Stimulated activated CD4-positive, alpha-beta T cell treated with anti-CD3 and anti-CD28 coated beads, Interleukin-4, amount 100 ng/mL, for 4 hours (primary cell): Measurements from ENCODE around the gene NCOA1.
A peak's percentile ranks its signal among the peaks of the same experiment; 100 is the strongest.
"Not testable (repeated sequence)": the region's sequence is repeated elsewhere in the genome, so short reads cannot be mapped to it uniquely, and the experiment has no call there.

Source experiments
- DNase-seq, 2 experiments: peaks; one replicate each; pipeline ENCODE4 v3.0.0-alpha.2; 2020

Gene NCOA1

DNA sequence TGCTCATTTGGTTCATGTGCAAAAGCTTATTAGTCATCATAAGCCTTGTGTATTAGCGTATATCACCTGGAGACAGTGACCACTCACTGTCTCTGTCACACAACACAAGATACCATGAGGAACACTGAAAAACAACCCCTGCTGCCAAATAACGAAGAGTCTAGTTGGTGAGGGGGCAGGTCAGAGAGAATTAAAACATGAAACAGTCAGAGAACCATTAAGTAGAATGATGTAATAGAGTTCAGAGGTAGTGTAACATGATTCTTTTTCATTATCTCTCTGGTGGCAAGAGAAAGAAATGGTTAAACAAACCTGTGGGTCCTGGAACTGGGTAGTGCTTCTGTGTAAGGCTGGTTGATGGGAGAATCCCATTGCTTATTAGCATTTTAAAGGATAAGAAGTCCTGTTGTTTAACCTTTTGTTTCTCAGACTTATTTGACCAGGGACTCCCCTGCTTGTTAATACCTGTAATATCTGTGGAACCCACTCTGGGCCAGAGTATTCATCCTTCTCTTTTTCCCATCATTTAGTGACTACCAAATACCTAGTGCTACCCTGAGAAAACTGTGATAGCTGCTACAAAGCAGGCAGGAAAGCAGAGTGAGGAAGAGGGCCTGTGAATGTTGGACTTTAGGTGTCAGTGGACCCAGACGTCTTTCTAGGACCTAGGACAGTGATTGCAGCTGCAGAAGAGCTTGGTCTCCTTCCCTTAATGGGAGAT lies 264.1 kb downstream of the NCOA1 start:
- no peak for DNase-seq

DNA sequence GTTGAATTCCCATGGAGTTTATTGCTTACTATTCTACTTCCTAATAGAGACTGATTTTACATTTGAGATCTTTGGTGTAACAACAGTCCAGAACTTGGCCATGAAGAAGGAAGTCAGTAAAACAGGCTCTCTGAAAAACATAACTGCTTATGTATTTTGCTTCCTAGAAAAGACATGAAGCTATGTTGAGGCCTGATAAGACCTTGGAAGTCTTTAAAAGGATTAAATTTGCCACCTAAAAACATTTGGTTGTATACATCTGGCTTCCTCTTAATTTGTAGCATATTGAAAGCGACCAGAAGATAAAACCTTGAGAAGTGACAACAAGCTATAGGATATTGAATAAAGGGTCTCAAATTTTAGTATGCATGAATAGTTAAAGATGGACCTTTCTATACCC lies 265.7 kb downstream of the NCOA1 start:
- no peak for DNase-seq

DNA sequence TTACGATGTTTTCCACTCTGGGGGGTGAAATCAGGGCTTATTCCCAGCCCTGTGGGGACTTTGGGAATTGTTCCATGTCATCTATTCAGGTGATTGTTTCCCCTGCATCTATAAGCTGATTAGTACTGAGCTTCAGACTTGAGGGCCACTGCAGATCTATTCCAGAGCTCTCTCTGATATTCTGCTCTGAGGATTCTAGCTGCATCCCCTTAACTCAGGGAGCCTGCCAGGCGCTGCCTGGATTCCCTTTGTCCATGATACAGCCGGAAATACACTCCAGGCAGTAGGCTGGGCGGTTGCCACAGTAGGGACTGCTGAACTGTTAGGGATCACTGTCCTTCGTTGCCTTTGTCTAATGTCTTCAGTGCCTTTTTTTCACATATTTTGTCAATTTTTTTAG lies 270.8 kb downstream of the NCOA1 start:
- DNase-seq: no peak

DNA sequence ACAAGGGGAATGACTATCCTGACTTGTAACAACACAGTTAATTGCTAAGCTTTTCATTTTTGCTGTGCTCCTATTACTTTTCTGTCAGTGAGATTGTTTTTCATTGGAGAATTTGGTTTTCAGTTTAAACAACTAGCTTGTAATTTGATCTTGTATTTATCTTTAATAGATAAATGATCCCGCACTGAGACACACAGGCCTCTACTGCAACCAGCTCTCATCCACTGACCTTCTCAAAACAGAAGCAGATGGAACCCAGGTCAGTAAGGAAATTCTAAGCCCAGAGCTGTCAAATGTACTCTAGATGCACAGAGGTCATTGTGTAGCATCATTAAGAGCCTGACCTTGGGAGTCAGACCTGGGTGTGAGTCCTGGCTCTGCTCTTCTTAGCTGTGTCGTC lies 271.5 kb downstream of the NCOA1 start:
- no peak for DNase-seq

DNA sequence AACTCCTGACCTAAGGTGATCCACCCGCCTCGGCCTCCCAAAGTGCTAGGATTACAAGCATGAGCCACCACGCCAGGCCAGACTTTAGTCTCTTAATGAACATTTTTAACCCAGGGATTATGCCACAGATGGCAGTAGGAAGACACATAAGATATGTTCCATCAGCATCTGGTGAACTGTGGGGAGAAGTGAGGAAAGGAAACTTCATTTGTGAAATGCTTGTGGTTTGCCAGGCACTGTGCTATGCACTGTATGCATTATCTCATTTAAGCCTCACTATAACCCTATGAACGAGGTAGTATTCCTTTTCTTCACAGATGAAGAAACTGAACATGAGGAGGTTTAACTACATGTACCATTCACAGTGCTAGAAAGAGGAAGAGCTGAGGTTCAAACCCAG lies 272.8 kb downstream of the NCOA1 start:
- no peak for DNase-seq

DNA sequence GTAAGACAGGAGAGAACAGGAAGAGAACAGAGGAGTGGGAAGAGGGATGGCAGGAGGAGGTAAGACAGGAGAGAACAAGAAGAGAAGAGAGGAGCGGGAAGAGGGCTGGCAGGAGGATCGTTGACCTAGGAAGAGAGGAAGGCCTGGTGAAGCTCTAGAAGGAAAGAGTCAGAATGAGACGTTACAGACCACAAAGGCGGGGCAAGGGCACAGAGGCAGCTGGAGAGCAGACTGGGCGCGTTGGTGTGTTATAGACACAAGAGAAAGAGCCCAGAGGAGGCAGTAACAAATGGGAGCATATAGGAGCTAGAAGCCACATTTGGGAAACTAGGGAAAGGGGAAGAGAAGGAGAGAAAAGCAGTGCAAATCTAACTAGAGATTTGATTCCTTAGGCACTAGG lies 275.6 kb downstream of the NCOA1 start:
- DNase-seq: no peak

DNA sequence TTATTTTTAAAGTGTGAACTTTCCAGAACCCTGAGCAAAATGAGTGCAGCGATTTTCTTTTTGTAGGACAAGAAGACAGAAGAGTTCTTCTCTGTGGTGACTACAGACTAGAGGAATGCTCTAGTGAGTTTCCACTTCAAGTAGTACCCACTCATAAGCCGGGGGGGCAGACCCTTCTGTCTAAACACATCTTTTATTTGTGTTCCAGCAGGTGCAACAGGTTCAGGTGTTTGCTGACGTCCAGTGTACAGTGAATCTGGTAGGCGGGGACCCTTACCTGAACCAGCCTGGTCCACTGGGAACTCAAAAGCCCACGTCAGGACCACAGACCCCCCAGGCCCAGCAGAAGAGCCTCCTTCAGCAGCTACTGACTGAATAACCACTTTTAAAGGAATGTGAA lies 277.0 kb downstream of the NCOA1 start:
- DNase-seq: no peak

DNA sequence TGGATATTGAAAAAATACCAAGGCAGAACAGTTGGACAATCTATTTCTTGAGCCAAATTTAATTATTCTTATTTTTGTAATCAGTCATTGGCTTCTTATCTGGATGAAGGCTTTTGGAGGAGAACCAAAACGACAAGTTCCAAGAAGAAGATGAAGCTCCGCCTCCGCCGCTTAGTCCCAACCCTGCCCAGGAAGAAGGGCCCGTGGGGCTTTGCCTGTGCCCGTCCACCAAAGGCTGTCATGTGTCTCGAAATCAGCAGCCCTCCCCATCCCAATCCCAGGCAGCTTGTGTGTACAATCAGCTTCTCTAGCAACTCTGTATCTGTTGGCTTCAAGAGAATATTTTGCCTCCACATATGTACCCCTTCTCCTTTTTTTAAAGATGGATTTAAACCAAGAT lies 277.5 kb downstream of the NCOA1 start:
- DNase-seq: no peak

DNA sequence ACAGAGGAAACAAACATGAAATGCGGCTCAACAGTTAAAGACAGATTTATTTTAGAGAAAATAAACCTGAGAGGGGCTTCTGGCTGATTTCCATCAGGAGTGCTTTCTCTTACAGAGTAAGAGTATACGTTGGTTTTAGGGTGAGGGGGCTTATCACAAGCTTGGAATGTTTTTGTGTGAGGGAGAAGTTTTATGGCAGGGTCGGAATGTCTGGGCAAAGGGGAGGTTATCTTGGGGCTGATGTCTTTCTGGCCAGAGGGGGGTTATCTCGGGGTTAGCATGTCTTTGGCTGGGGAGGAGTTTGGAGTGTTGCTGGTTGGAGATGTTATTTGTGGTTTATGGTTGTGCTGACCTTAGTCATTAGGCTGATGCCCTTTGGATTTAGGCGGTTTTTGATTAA lies 280.0 kb downstream of the NCOA1 start:
- DNase-seq: no peak

DNA sequence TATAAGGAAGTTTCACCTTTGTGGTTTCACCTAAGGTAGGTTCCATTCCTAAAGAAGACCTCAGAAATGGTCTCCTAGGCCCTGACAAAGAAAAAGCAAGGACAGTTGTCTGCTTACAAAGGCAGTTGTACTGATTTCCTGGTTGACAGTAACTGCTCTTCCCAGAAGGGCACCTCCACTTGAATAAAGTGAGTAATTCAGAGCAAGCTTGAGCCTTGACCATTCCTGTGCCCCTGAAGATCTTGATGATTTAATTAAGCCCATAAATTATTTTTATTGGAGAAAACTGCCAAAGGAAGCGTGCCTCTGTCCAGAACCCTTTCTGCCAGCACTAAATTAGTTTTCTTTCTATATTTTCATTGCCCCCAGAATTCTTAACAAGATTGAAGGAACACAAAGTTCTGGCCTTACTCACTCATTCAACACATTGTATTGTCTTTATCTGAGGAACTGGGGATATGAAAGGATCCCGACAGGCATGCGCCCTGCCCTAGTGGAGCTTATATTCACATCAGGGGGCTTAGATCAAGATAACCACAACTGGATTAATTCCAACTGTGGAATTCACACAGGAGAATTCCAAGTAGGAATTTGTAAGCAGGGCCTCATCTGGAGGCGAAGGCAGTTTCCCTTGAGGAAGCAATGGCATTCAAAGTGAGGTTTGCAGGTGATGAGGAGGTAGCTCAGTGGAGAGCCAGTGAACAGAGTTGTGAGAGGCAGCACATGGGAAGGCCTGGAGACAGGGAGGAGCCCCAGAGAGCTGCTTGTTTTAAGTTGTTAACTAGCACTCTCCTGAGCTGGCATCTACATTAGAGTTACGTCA lies 280.9 kb downstream of the NCOA1 start:
- DNase-seq: no peak

DNA sequence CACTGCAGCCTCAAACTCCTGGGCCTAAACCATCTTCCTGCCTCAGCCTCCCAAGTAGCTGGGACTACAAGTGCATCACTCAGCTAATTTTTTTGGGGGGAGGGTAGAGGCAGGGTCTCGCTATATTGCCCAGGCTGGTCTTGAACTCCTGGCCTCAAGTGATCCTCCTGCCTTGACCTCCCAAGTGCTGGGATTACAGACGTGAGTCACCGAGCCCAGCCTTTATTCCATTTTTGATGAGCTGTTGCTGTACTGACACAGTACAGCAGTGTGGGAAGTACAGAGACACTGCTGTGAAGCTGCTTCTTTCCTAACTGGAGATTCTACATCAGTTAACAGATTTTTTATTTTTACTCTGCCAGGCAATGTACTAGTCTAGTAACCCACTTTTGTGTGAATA lies 283.3 kb downstream of the NCOA1 start:
- DNase-seq: no peak

DNA sequence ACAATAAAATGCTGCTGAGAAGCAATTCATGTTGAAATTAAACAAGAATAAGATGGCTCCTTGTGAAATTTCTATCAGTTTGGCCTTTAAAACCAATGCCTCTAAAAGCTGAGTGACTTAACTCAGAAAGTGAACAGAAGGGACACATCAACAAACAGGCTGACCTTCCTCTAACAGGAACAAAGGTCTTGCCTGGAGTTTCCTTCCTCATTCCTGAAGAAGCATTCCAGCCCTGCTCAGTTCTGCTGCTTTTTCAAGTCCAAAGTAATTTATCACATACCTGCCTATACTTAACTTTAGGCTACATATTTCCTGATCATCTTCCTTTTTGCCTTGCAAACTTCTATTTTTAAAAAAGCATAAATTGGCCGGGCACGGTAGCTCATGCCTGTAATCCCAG lies 288.1 kb downstream of the NCOA1 start:
- DNase-seq: no peak

DNA sequence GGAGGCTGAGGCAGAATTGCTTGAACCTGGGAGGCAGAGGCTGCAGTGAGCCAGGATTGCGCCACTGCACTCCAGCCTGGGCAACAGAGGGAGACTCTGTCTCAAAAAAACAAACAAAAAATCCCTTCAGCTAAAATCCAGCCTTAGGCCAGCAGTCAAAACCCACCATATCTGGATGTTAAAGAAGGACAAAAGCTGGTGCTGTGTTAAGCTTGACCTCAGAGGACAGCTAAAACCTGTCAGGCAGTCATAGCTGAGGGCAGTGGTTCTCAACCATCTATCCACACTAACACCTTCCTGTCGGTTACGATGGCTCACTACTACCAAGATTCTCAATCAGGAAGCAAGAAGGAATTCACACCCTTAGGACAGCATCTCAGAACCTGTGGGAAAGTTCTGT lies 292.6 kb downstream of the NCOA1 start:
- DNase-seq: no peak

DNA sequence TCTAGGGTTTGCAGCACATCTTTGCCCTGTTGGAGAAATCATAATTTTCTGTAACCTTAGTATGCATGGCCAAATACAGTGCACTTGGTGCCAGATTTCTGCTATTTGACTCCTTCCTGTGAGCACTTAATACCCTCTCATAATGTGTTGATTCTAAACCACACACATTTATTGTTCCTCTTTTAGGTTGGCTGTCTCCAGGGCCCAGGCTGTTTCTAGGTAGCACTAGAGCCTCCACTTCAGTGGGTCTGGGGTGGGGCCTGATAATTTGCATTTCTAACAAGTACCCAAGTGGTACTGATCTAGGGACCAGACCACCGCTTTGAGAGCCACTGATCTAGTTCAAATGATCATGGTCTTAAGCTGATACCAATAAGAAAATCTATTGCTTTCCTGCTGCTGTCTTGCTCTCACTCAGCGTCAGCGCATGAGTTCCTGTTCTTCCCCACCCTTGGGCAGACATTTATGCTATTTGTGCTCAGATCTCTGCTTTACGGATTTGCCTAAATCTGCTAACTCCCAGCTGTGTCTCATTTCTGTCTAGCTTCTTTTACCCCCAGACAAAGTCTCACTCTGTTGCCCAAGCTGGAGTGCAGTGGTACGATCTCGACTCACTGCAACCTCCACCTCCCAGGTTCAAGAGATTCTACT lies 294.7 kb downstream of the NCOA1 start:
- DNase-seq: no peak

DNA sequence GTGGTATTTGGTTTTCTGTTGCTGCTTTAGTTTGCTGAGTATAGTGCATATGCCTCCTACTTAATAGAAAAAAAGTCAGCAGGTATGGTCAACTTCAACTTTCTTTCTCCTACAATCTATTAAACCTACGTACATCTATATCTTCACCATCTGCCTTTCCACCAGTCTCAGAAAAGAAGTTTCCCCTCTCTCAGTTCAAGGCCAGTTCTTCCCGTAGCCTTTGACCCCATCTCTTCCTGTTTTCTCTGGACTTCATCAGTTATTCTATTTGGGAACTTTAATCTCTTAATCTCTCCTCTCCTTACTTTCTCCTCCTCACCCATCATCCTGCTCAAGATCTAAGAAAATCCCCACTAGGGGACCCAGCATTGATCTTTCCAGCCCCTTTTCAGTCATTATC lies 296.5 kb downstream of the NCOA1 start:
- no peak for DNase-seq

DNA sequence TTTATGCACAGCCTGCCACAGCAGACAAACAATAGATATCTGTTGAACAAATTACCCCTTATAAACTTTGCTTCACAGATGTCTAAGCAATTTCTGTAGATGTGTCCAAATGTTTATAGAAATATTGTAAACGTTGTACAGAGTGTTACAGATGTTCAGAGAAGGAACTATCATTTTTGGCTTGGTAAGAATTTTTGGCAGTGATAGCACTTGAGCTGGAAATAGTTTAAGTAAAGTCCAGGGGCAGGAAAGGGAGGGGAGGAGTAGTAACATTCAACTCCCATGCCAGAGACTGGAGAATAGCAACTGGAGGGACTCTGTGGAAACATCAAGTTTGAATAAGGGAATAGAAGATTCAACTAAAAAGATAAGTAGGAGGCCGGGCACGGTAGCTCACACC lies 297.8 kb downstream of the NCOA1 start:
- no peak for DNase-seq

DNA sequence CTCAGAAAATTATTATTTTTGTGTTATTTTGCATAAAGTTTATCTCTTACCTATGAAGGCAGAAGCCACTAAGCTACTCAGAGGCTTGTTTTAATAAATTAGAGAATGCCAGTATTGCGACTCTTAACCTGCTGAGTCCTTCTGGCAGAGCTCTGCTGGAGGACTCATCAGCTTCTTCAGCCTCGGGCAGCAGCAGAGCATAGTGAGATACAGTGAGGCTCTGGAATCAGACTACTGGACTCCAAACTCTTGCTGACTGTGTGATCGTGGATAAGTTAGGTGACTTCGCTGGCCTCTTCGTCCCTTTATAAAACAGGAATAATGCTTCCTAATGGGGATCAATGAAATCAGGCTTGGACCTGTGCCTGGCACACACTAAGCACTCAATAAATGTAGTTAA lies 300.4 kb downstream of the NCOA1 start:
- no peak for DNase-seq

DNA sequence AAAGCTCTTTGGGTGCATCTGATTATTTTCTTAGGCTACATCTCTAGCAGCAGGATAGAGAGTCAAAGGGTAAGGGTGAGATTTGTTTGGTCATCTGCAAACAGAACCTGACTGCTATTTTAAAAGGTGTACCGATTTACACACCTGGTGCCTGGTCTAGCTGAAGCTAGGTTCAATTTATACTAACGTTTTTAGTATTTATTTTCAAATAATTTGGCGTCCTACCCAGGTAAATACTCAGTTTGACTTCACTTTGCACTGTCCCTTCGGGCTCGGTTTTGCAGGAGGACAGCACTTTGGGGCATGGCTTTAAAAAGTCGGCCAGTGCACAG lies 301.5 kb downstream of the NCOA1 start:
- no peak for DNase-seq

DNA sequence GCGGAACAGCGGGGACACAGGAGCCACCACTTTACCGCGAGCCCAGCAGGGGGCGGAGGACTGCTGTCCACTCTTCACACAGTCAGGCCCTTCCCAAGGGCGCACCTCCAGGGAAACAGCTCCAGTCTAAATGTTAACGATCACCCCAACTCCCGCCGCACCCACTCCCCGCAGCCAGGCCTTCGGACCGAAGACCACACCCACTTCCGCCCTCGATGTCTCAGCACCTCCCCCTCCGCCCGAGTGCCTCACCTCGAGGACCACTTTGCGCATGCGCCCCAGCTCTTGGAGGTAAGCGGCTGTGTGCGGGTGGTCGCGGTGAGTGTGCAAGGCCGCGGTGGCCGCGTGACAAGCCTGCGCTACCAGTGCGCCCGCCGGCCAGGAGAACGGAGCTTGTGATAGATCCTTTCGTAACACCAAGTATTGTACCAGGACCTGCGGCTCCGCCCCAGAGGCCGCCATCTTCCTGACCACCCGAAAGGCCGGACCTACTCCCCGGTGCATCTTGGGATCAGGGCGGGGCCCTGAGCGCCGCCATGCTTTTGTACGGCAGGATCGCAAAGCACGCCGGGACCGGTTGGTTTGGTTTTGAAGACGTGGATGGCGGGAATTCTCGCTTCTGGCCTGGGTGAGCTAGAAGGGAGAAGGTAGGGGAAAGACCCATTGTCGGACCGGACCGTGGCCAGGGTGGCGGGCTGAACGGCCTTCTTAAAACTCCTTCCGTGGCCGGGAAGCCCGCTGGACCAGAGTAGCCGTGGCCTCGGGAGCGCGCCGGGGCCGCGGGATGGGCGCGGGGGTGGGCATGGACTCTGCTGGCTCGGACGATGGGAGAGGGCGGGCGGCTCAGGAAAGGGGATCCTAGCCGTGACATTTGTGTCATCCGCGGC lies 302.1 kb downstream of the NCOA1 start, which contains the start of the genes CENPO and PTRHD1:
CENPO (plus strand) TSS at position 552 of the 887 bp plus-strand sequence. CDS start 495 bp downstream, outside the sequence.
PTRHD1 (minus strand) TSS at position 518 of the 887 bp plus-strand sequence; CDS start at position 504, 14 bp downstream.
- DNase-seq: peak; percentile 91 to 94

DNA sequence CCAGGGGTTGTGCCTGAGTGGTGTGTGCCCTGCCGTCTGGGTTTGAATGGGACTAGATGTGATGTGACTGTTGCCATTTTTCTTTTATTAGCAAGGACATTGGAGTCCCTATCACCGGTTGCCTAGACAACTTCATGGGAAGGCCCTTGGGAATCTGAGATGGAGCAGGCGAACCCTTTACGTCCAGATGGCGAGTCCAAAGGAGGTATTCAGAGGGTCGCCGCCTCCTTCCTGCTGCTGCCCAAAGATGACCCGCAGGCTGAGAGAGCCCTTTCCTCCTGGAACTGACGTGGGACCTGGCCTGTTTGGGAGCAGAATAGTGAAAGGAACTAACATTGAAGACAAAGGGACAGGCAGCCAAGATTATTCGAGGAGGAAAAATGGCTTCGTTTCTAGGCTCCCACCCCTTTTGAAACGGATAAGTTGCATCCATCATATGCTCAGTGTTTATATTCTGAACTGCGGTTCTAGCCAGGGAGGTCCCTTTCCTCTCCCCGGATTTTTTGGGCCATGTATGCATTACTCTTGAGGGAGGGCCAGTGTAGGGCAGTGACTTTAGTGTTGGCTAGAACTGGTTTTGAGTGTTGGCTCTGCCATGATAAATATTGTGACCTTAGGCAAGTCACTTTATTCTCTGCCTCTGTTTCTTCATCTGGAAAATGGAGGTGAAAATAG lies 302.8 kb downstream of the NCOA1 start:
- DNase-seq: no peak

DNA sequence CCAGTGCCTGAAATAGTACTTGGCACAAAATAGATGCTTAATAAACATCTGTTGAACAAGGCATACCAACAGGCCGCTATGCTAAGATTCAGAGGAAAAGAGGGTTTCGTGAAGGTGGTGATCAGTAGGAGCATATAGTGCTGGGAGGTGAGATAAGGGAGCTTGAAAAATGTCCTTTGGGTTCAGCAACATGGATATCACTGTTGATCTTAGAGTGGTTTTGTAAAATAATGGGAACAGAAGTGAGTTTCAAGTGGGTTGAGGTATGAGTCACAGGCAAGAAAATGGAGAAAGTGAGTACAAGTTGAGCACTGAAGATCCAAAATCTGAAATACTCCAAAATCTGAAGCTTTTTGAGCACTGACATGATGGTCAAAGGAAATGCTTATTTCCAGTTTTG lies 306.6 kb downstream of the NCOA1 start:
- no peak for DNase-seq

DNA sequence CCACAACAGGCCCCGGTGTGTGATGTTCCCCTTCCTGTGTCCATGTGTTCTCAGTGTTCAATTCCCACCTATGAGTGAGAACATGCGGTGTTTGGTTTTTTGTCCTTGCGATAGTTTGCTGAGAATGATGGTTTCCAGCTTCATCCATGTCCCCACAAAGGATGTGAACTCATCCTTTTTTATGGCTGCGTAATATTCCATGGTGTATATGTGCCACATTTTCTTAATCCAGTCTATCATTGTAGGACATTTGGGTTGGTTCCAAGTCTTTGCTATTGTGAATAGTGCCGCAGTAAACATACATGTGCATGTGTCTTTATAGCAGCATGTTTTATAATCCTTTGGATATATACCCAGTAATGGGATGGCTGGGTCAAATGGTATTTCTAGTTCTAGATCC lies 309.4 kb downstream of the NCOA1 start:
- not testable (repeated sequence) for DNase-seq
